Daoy (cell line): ENCODE measurements around the gene MYOD1. TPM values are rescaled to one million over a fixed set of nuclear protein-coding genes. Genes with fewer than 3 reads are reported as not detected.

Source experiments
- DNase-seq: peaks from one replicate; pipeline ENCODE4 v3.0.0-alpha.2; 2015; ENCODE audit warnings: low read depth
- total RNA-seq: library from RNA; depleted of rRNA; stranded (reverse); fragments of >200 nt; shearing (Covaris generic); gene quantifications from 2 replicates; pipeline ENCODE4 v1.2.3, GENCODE V29; 2014

Gene MYOD1
- total RNA-seq, 1 experiment from 2014 or later = not detected

DNA sequence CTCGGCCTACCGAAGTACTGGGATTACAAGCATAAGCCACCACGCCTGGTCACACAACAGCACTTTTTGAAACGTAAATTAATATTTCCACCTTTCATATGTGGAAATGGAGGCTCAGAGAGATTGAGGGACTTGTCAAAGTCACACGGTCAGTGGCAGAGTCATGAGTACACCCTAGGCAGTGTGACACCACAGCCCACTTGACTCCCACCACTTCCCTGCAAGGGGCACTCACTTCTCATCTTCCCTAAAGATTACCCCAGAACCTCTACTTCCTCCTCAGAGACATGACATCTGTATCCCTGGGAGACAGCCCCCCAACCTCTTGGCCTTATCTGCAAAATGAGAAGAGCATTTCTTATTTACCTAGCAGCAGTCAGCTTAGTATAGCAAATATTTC, 16.5 kb upstream of the MYOD1 start:
- no peak for DNase-seq

GRCh38 chr11:17703951-17704350, 15.4 kb upstream of the MYOD1 start:
- DNase-seq = peak; percentile 13

DNA sequence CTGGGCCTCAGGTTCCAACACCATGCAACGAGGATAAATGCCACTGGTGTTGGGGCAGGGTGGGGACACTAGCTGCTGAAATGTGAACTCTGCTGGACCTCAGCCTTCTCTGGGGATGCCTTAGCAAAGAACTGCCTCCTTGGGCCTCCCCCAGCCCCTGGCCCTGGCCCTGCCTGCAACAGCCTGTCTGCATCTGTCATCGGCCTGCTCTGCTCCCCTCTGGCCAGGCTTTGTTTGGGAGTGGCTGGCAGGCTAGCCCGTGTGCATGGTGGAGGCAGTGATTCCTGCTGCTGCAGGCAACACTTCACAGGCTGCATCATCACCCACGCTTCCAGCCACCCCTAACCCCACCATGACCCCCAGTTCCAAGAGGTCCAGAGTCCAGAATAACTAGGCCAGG, 11.5 kb upstream of the MYOD1 start:
- DNase-seq = no peak

GRCh38 chr11:17711836-17712235, 7.5 kb upstream of the MYOD1 start:
- no peak for DNase-seq

DNA sequence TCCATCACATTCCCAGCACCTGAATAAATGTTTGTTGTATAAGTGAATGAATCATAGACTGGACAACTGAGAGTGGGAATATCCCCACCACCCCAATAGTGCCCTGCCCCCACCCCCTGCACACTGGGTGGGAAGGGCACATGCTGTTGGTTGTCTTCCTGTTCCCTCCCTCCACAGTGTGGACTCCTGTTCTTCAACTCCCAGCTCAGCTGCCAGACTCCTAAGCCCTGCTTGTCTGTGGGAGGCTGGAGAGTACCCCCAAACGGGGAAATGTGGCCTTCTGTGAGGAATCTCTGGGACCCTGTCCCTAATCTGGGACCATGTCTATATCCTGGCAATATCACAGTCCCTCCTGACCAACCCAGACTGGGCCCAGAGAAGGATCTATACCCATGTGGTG, 5.5 kb upstream of the MYOD1 start:
- DNase-seq = no peak

GRCh38 chr11:17714356-17714854, 5.0 kb upstream of the MYOD1 start:
- no peak for DNase-seq

DNA sequence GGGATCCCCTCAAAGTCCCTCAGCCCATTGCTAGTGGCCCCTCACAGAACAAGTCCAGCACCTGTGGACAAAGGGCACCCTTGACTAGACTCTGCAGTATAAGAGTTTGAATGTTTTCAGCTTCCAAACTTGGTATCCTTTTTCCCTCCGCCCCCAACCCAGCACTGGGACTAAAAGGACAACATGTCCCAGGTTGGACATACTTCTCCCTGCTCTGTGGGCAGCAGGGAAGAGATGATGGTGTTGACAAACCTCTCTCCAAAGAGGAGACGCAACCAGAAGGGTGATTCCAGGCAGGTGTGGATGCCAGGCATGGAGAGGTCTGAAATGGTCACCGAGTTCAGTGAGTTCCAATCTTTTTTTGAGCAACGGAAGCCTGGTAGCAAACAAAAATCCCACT, 4.5 kb upstream of the MYOD1 start:
- DNase-seq = no peak

GRCh38 chr11:17716807-17717206, 2.6 kb upstream of the MYOD1 start:
- DNase-seq = no peak

- DNase-seq = no peak
These were observed 1.4 kb upstream of the MYOD1 start for GRCh38 chr11:17718015-17718414.

DNA sequence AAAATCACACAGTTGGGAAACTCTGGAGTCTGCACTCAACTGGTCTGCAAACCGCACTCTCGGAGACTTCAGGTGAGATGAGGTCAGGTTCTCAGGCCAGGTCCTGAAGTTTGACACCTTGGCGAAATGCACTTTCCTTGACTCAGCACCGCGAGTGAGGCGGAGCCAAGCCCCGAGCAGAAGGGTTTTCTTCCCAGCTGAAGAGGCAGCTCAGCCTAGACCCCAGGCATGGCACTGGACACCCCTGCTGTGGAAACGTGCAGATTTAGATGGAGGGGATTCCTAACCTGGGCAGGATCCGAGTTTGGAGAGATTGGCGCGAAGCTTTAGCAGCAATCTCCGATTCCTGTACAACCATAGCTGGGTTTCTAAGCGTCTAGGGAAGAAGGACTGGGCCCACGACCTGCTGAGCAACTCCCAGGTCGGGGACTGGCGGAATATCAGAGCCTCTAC, 835 bp upstream of the MYOD1 start:
- no peak for DNase-seq

- DNase-seq = peak; percentile 24
These were observed 796 bp downstream of the MYOD1 start for GRCh38 chr11:17719938-17720795.

GRCh38 chr11:17720796-17721171, 1.4 kb downstream of the MYOD1 start:
- DNase-seq = peak; percentile 37

DNA sequence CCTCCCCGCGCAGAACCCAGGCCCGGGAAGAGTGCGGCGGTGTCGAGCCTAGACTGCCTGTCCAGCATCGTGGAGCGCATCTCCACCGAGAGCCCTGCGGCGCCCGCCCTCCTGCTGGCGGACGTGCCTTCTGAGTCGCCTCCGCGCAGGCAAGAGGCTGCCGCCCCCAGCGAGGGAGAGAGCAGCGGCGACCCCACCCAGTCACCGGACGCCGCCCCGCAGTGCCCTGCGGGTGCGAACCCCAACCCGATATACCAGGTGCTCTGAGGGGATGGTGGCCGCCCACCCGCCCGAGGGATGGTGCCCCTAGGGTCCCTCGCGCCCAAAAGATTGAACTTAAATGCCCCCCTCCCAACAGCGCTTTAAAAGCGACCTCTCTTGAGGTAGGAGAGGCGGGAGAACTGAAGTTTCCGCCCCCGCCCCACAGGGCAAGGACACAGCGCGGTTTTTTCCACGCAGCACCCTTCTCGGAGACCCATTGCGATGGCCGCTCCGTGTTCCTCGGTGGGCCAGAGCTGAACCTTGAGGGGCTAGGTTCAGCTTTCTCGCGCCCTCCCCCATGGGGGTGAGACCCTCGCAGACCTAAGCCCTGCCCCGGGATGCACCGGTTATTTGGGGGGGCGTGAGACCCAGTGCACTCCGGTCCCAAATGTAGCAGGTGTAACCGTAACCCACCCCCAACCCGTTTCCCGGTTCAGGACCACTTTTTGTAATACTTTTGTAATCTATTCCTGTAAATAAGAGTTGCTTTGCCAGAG, 2.0 kb downstream of the MYOD1 start:
- DNase-seq = no peak

- peak; percentile 64 for DNase-seq
These were observed 2.8 kb downstream of the MYOD1 start for GRCh38 chr11:17722000-17722643.

- no peak for DNase-seq
These were observed 4.9 kb downstream of the MYOD1 start for GRCh38 chr11:17724020-17724908.

DNA sequence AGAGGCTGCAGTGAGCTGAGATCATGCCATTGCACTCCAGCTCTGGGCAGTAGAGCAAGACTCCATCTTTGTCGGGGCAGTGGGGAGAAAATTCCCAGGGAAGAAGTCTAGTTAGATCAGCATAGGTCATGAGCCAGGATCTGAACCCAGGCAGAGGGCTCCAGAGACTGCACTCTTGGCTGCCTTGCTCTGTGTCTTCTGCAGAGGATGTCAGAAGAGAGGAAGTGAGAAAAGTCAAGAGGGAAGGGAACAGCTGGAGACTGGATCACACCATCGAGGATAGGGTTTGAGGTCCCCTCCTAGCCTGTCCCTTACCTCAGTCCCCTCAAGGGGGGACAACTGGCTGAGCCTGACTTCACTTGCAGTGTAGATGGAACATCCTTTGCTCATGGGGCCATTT, 5.8 kb downstream of the MYOD1 start:
- DNase-seq = no peak

DNA sequence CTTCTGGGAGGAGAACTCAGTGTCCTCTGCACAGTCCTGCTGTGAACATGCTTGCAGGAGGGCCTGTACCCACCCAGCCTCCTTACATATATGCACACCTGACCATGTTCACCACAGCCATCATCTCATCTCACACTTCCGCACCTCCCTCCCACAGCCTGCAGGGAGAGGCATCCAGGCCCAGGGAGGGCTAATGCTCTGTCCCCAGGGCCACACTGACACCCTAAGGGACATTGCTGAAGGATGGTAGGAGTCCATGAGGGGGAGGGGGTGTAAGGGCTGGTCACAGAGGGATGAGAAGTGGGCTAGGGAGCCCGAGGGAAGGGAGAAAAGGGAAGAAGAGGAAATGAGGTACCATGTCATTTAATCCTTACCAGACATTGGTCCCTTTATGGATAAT, 10.8 kb downstream of the MYOD1 start:
- DNase-seq = no peak

- peak; percentile 82 for DNase-seq
These were observed 11.5 kb downstream of the MYOD1 start for GRCh38 chr11:17730608-17731462.

GRCh38 chr11:17733261-17733660, 13.9 kb downstream of the MYOD1 start:
- no peak for DNase-seq

DNA sequence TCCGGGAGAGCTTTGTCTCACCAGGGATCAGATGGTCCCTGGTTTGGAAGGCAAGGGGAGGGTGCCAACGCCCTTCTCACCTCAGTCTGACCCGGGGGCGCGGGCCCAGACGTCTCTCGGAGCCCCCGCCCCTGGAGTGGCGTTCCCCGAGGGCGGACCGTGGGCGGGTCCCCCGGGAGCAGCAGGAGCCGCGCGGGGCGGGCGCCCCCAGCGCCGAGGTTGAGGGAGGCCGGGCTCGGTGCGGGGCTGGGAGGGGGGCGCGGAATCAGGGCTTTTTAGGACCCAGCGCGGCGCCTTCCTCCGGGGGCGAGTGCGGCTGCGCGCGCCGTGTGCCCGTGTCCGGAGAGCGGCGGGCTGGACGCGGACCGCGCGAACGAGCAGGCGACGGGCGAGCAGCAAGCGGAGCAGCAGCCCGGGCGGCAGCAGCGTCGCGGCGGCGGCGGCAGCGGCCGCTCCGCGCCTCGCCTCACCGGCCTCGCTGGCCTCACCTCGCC, 15.1 kb downstream of the MYOD1 start, which contains the start of gene KCNC1:
Gene KCNC1 (plus strand): TSS at position 364 of the 494 bp plus-strand sequence. CDS start 1,222 bp downstream, outside the sequence.
- DNase-seq = peak; percentile 53
